Loucy (cell line): ENCODE data around the gene POC5.

ENCODE experiments used
- H2AFZ ChIP-seq: fragments of 200-600 bp; sonication (generic); 2 replicates; pipeline ENCODE4 v1.6.0; 2016; ENCODE audit warnings: antibody characterized with exemption, mild to moderate bottlenecking, low read length, moderate library complexity
- H3F3A ChIP-seq: fragments of 200-600 bp; 2 replicates; pipeline ENCODE4 v1.6.0; 2016; ENCODE audit warnings: antibody characterized with exemption, low read depth, mild to moderate bottlenecking
- H3K27me3 ChIP-seq: fragments of 200-600 bp; sonication (generic); 2 replicates; pipeline ENCODE4 v1.6.1; 2014; ENCODE audit warnings: low read length, mild to moderate bottlenecking; ENCODE audit not compliant: insufficient read depth, poor library complexity, severe bottlenecking
- H3K36me3 ChIP-seq: fragments of 200-600 bp; sonication (generic); 2 replicates; pipeline ENCODE4 v1.6.1; 2016; ENCODE audit warnings: low read length; ENCODE audit not compliant: insufficient read depth
- H3K4me1 ChIP-seq: fragments of 200-600 bp; sonication (generic); 2 replicates; pipeline ENCODE4 v1.5.1; 2014; ENCODE audit warnings: low read length, mild to moderate bottlenecking; ENCODE audit not compliant: insufficient read depth, poor library complexity, severe bottlenecking
- H3K4me2 ChIP-seq: fragments of 200-600 bp; sonication (generic); 2 replicates; pipeline ENCODE4 v1.6.0; 2014; ENCODE audit warnings: antibody characterized with exemption, low read length, low read depth, mild to moderate bottlenecking; ENCODE audit not compliant: poor library complexity, severe bottlenecking
- H3K4me3 ChIP-seq: fragments of 200-600 bp; sonication (generic); 2 replicates; pipeline ENCODE4 v1.5.1; 2014; ENCODE audit warnings: low read length, mild to moderate bottlenecking, mixed read lengths; ENCODE audit not compliant: poor library complexity, severe bottlenecking
- H3K79me2 ChIP-seq: fragments of 200-600 bp; sonication (generic); 2 replicates; pipeline ENCODE4 v1.6.1; 2014; ENCODE audit warnings: low read length; ENCODE audit not compliant: insufficient read depth
- H3K9ac ChIP-seq: fragments of 200-600 bp; sonication (generic); 2 replicates; pipeline ENCODE4 v1.6.0; 2014; ENCODE audit warnings: mild to moderate bottlenecking, low read depth, low read length, moderate library complexity; ENCODE audit not compliant: poor library complexity, severe bottlenecking
- H3K9me2 ChIP-seq: fragments of 200-600 bp; sonication (generic); replicated peaks from 2 replicates; pipeline ENCODE4 v1.6.1; 2016; ENCODE audit warnings: low read depth, low read length, mixed read lengths
- H3K9me3 ChIP-seq: fragments of 200-600 bp; sonication (generic); 2 replicates; pipeline ENCODE4 v1.6.1; 2014; ENCODE audit warnings: mild to moderate bottlenecking, antibody characterized with exemption, low read length, low read depth; ENCODE audit not compliant: insufficient read depth
- H4K20me1 ChIP-seq: fragments of 200-600 bp; sonication (generic); 2 replicates; pipeline ENCODE4 v1.6.0; 2014; ENCODE audit warnings: antibody characterized with exemption, low read length, mild to moderate bottlenecking; ENCODE audit not compliant: insufficient read depth, poor library complexity, severe bottlenecking
- CTCF ChIP-seq: fragments of 200-600 bp; sonication (generic); conservative IDR thresholded peaks from 2 replicates; pipeline ENCODE4 v1.5.1; 2014; ENCODE audit warnings: mild to moderate bottlenecking, antibody characterized with exemption, low read length
- EZH2phosphoT487 ChIP-seq: fragments of 200-600 bp; IDR thresholded peaks from 2 replicates; pipeline ENCODE4 v1.6.1; 2018; ENCODE audit warnings: antibody characterized with exemption, mild to moderate bottlenecking, moderate library complexity, borderline replicate concordance

POC5 gene

GRCh38 chr5:75678155-75678554 is 39.1 kb downstream of the POC5 start:
- no peak overlapping the region for H3K9ac ChIP-seq
- peaks cover 10% of the 10 kb centered on the region; the same call in 1 of the 2 replicates for H3K36me3 ChIP-seq
- H3K9me2 ChIP-seq: no peaks in the 10 kb centered on the region
- H3K79me2 ChIP-seq: no peaks in the 10 kb centered on the region
- TF ChIP-seq CTCF (no peak), EZH2phosphoT487 (no peak)
- no peak overlapping the region for H2AFZ ChIP-seq
- H4K20me1 ChIP-seq: no peaks in the 10 kb centered on the region
- H3F3A ChIP-seq: 0 out of 2 replicates have a peak, but pooled peaks cover 2% of the 10 kb centered on the region
- H3K4me1 ChIP-seq: peaks cover 12% of the 10 kb centered on the region
- H3K4me2 ChIP-seq: peak overlapping the region; percentile 60
- no peaks in the 10 kb centered on the region for H3K9me3 ChIP-seq
- H3K27me3 ChIP-seq: no peaks in the 10 kb centered on the region
- no peak overlapping the region for H3K4me3 ChIP-seq

DNA sequence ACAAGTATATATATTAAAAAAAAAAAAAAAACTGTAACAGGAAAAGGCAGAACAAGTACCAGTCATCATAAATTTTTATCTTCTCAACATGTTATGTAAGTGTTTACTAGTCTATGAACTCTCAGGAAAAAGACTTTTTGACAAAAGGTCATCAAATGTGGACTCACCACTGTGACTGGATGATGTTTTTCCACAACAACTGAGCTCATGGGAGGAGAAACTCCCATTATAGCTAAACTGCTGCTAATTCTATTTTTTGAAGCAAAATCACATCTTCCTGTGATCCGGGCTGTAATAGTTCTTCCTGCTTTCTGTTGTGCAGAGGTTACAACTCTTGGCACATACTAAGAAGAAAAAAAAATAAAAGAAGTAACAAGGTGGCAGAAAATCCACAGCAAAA is 39.6 kb downstream of the POC5 start:
- Histone ChIP-seq H4K20me1 (no peaks in the 10 kb centered on the region), H2AFZ (no peak overlapping the region), H3K4me2 (peak overlapping the region; percentile 60)

DNA sequence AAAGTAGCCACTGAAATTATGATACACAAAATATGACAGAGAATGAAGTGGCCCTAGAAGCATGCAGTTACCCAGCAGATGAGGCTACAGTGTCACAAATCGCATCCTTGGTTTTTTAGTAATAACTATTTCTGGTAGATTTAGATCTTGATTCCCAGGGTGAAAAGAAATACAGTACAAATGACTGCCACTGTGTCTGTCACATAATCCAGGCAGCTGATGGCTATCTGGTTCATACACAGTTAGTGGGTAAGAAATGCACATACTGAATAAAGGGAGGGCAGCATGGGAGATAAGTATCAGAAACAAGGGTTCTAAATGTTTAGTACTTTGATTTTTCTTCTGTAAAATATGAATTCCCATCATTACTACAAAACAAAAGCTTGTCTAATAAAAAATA is 41.5 kb downstream of the POC5 start:
- Histone ChIP-seq H2AFZ (no peak overlapping the region), H3K9me2 (no peaks in the 10 kb centered on the region), H3K9me3 (no peaks in the 10 kb centered on the region), H3K9ac (no peak overlapping the region), H3F3A (no peaks in the 10 kb centered on the region), H3K4me3 (no peak overlapping the region), H3K4me2 (no peak overlapping the region), H3K79me2 (no peaks in the 10 kb centered on the region), H3K36me3 (peaks cover 6% of the 10 kb centered on the region; the same call in 1 of the 2 replicates), H3K4me1 (peaks cover 15% of the 10 kb centered on the region), H4K20me1 (no peaks in the 10 kb centered on the region), H3K27me3 (no peaks in the 10 kb centered on the region)
- TF ChIP-seq CTCF: no peak
- TF ChIP-seq EZH2phosphoT487: no peak

More for the DNA sequence above, 39.6 kb downstream of the POC5 start:
- 0 out of 2 replicates have a peak, but pooled peaks cover 2% of the 10 kb centered on the region for H3F3A ChIP-seq
- peaks cover 12% of the 10 kb centered on the region for H3K4me1 ChIP-seq
- no peaks in the 10 kb centered on the region for H3K9me3 ChIP-seq
- H3K9ac ChIP-seq: no peak overlapping the region
- H3K79me2 ChIP-seq: no peaks in the 10 kb centered on the region
- no peaks in the 10 kb centered on the region for H3K27me3 ChIP-seq
- peak overlapping the region; percentile 1 for H3K4me3 ChIP-seq
- TF ChIP-seq CTCF (no peak), EZH2phosphoT487 (no peak)
- peaks cover 12% of the 10 kb centered on the region; the same call in 1 of the 2 replicates for H3K36me3 ChIP-seq
- no peaks in the 10 kb centered on the region for H3K9me2 ChIP-seq
